Colonic mucosa (tissue), 4 donors: Measurements from ENCODE around the gene TMEM198. TPM values are rescaled to one million over a fixed set of nuclear protein-coding genes. Genes with fewer than 3 reads are reported as not detected.

Source experiments
- DNase-seq: peaks from one replicate; pipeline ENCODE4 v3.0.0-alpha.2; 2020
- H3K27ac ChIP-seq: fragments of 200-600 bp; one replicate; pipeline ENCODE4 v1.8.0; 2021
- H3K27me3 ChIP-seq: fragments of 200-600 bp; one replicate; pipeline ENCODE4 v1.8.0; 2021
- H3K36me3 ChIP-seq: fragments of 200-600 bp; one replicate; pipeline ENCODE4 v1.8.0; 2021
- H3K4me1 ChIP-seq: fragments of 200-600 bp; one replicate; pipeline ENCODE4 v1.8.0; 2021; ENCODE audit warnings: mild to moderate bottlenecking
- H3K4me3 ChIP-seq: fragments of 200-600 bp; one replicate; pipeline ENCODE4 v1.8.0; 2021
- H3K9ac ChIP-seq, 2 donors: one replicate each; pipeline ENCODE4 v1.7.0; 2013; ENCODE audit warnings: control low read depth in 2 of 2, low read depth in 2 of 2, low read length in 2 of 2
- H3K9me3 ChIP-seq: fragments of 200-600 bp; one replicate; pipeline ENCODE4 v1.8.0; 2021
- CTCF ChIP-seq: fragments of 200-600 bp; IDR thresholded peaks from one replicate; pipeline ENCODE4 v1.8.0; 2022; ENCODE audit warnings: antibody characterized with exemption, mild to moderate bottlenecking
- intact Hi-C: fragments of 100-400 bp; cut with DNase I; formaldehyde crosslinking; loops from one replicate; pipeline ENCODE4 v1.14.1; 2022
- total RNA-seq, 2 donors: library from RNA; stranded (reverse); fragmentation: NEBNext Ultra II Directional in 1 of 2; extraction: Animal tissue kit (Norgen Biotek cat#: 25700) in 1 of 2; gene quantifications; one replicate each; pipeline ENCODE4 v1.2.1, GENCODE V29; 2021
- donor health status: healthy.
- donor health status: DM: no; HTN: no; CAD: no.
- donor health status: DM: no; HTN: no; CAD: no.

Gene TMEM198
- total RNA-seq, 2 donors from 2014 or later = 1.7 to 2.9 TPM

- no peak for TF ChIP-seq CTCF
- H3K4me3 ChIP-seq = no peak overlapping the region
- H3K27me3 ChIP-seq = no peaks in the 10 kb centered on the region
- peaks cover 4% of the 10 kb centered on the region for H3K4me1 ChIP-seq
- no peaks in the 10 kb centered on the region for H3K9me3 ChIP-seq
- no peak overlapping the region for H3K27ac ChIP-seq
- DNase-seq = no peak
- intact Hi-C loops = loop anchor here (2.0 to 5.0 kb wide), 2 partner anchors 102 to 146 kb away; no protein-coding TSS in a partner anchor
- no peak overlapping the region for H3K9ac ChIP-seq
- no peaks in the 10 kb centered on the region for H3K36me3 ChIP-seq
These were observed 2.9 kb upstream of the TMEM198 start for GRCh38 chr2:219540784-219541504.

GRCh38 chr2:219541611-219542180 is 2.1 kb upstream of the TMEM198 start:
- Histone ChIP-seq H3K9me3 (no peaks in the 10 kb centered on the region), H3K4me1 (peaks cover 4% of the 10 kb centered on the region), H3K27ac (no peak overlapping the region), H3K4me3 (peak overlapping the region; percentile 35), H3K9ac (peak overlapping the region in 1 of 2 donors; percentile 56), H3K27me3 (no peaks in the 10 kb centered on the region), H3K36me3 (no peaks in the 10 kb centered on the region)
- peak; percentile 93 for DNase-seq
- TF ChIP-seq CTCF = peak; percentile 99
- intact Hi-C loops = loop anchor here (2.0 to 5.0 kb wide), 2 partner anchors 101 to 146 kb away; no protein-coding TSS in a partner anchor

GRCh38 chr2:219542931-219543595 is 765 bp upstream of the TMEM198 start:
- H3K27ac ChIP-seq = peak overlapping the region; percentile 92
- H3K4me1 ChIP-seq = peaks cover 4% of the 10 kb centered on the region
- peak overlapping the region; percentile 74 for H3K4me3 ChIP-seq
- H3K9ac ChIP-seq = peak overlapping the region; percentile 78 to 88
- TF ChIP-seq CTCF = no peak
- H3K9me3 ChIP-seq = no peaks in the 10 kb centered on the region
- no peaks in the 10 kb centered on the region for H3K36me3 ChIP-seq
- intact Hi-C loops = loop anchor here (5.0 kb wide), 1 partner anchor 144 kb away; no protein-coding TSS in a partner anchor
- H3K27me3 ChIP-seq = no peaks in the 10 kb centered on the region
- DNase-seq = peak; percentile 49

DNA sequence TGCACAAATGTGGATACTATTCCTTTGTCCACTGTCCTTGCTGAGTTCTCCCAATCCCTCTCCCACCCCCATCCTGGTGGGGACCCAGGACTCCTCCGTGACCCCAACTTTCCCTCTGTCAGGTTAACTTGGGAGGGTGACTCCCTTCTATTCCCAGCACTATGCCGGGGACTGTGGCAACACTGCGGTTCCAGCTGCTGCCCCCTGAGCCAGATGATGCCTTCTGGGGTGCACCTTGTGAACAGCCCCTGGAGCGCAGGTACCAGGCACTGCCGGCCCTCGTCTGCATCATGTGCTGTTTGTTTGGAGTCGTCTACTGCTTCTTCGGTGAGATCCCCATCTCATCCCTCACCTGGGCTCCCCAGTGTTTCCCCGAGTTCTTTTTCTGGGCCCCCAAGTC is 739 bp downstream of the TMEM198 start:
- Histone ChIP-seq H3K27ac (no peak overlapping the region), H3K36me3 (no peaks in the 10 kb centered on the region), H3K27me3 (no peaks in the 10 kb centered on the region), H3K9ac (peak overlapping the region in 1 of 2 donors; percentile 43), H3K4me3 (peak overlapping the region; percentile 74), H3K4me1 (peaks cover 4% of the 10 kb centered on the region), H3K9me3 (no peaks in the 10 kb centered on the region)
- TF ChIP-seq CTCF = no peak
- intact Hi-C loops = loop anchor here (5.0 kb wide), 1 partner anchor 143 kb away; no protein-coding TSS in a partner anchor
- no peak for DNase-seq

GRCh38 chr2:219545295-219545942 is 1.6 kb downstream of the TMEM198 start:
- Histone ChIP-seq H3K36me3 (no peaks in the 10 kb centered on the region), H3K27me3 (no peaks in the 10 kb centered on the region), H3K27ac (no peak overlapping the region), H3K9ac (no peak overlapping the region), H3K9me3 (no peaks in the 10 kb centered on the region), H3K4me3 (no peak overlapping the region), H3K4me1 (peaks cover 4% of the 10 kb centered on the region)
- DNase-seq = no peak
- no peak for TF ChIP-seq CTCF
- intact Hi-C loops = no loop called here
